ENCODE measurements around the gene EIF4G1.
"Not testable (repeated sequence)": the region's sequence is repeated elsewhere in the genome, so short reads cannot be mapped to it uniquely, and the experiment has no call there.

Gene EIF4G1

DNA sequence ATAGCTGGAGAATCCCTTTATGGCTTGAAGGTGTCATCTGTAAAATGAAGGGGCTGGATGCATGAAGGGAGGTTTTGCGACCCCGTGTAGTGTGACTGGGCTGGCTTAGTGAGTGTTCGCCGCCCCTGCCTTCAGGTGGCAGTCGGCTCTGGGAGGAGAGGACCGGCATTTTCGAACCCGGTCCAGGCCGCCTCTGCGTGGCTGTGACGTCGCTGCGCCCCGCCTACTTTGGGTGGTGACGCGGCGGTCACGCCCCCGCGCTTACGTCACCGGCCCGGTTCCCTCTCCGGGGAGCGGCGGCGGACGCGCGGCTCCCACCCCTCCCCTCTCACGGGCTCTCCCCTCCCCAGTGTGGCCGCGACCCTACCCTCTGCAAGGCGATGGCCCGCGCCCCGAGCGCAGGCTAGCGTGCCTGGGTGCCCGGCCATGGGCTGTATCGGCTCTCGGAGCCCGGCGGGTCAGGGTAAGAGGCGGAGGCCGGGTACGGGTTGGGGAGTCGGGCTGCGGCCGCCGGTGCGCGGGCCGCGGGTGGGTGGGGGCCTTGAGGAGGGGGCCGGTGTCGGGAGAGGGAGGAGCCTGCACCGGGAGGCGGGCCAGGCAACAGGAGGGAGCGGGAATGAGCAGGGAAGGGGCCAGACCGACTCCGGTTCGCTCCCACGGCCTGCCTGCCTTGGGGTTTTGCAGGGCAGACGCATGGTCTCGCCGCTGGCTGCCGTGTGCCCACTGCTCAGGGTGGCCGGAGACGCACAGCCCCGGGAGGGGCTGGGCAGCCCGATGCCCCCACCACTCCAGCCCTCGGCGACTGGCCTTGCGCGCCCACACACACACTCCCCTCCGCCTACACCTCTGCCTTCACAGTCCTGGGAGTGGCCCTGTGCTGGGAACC lies 21.5 kb downstream of the EIF4G1 start:
- peak; percentile 69 to 85 (median 82) for DNase-seq (ENCODE audit: low read depth in 3 of 3)

DNA sequence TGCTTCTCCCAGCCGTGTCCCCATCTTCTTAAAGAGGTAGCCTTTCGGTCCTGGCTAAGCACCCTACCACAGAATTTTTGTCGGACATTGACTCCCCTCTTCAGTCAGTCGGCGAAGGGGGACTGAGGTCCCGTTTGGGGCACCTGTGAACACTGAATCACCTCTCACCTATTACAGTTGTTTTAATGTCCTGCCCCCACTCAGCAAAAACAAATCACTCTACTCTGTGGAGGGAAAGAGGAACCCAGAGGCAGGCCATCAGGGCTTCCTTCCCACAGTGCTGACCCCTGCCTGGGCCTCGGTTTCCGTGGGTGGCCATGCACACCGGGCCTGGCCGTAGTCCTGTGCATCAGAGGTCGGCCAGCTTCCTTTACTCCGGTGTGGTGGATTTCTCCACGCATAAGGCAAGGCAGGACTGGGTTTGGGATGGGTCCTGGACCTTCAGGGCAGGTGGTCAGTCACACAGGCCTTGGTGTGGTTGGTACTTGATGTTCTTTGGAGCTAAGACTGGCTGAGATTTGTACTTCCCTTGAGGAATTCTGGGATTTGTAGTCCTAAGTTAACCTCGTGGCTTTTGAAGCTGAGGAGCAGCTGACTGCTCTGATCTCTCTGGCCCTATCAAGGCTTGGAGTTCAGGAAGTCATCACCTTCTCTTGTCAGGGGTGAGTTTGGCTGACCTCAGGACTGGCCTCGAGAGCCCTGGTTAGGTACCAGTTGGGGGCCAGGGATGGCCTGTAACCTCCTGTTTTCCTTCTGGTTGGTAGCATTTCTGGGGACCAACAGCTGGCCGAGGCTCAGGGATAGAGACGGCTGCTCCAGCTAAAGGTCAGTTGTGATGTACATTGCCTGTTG lies 22.4 kb downstream of the EIF4G1 start:
- DNase-seq (ENCODE audit: low read depth in 3 of 3): no peak

DNA sequence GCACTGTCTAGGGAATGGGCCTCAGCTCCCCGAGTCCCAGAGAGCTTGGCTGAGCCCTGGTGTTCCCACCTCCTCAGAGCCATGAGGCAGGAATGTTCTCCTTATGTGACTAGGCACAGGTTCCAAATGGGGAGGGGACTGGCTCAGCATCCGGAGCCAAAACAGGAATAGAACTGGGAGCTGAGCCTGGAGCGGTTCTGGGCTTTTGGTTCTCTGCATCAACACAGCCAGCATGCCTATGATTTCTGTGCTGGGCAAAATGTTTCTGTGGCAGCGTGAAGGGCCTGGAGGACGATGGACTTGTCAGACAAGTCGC lies 23.0 kb downstream of the EIF4G1 start, which contains the start of gene FAM131A:
Gene FAM131A (plus strand): TSS at position 202 of the 316 bp plus-strand sequence. CDS start 31 bp downstream, at position 233.
- DNase-seq (ENCODE audit: low read depth in 3 of 3): no peak

DNA sequence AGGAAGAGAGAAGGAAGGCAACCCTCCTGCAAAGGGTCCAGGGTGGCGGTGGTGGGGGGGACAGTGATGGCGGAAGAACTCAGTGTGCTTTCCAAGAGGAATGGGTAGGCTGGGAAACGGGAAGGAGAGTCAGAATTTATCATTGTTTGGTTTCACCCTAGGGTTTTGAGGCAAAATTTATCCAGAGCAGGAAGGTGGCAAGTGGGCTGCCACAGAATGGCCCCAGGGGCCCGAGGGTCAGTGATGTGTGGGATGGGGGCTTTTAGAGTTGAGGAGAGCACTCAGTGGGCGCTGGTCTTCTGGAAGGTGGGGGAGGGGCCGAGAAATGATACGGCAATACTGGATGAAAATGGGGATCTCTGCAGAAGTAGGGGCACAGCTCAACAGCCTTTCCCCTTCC lies 23.6 kb downstream of the EIF4G1 start:
- DNase-seq (ENCODE audit: low read depth in 3 of 3): no peak

DNA sequence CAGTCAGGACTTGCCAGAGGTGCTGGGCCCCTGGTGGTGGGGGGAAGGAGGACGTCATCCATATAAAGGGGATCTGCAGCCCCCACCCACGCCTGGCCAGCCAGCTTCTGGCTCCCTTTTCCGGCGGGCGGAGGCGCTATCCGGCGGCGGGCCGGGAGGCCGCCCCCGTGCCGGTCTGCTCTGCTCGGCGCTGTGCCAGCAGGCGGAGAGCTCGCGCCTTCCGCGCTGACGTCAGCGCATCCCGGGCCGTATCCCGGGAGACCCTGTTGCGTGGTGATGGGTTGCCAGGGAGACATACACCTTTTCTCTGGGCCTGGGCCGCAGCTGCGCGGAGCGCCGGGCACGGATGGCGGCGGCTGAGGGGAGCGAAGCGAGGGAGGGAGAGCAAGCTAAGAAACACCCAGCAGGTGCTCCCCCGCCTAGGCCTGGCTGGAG lies 24.1 kb downstream of the EIF4G1 start:
- DNase-seq (ENCODE audit: low read depth in 3 of 3): no peak

DNA sequence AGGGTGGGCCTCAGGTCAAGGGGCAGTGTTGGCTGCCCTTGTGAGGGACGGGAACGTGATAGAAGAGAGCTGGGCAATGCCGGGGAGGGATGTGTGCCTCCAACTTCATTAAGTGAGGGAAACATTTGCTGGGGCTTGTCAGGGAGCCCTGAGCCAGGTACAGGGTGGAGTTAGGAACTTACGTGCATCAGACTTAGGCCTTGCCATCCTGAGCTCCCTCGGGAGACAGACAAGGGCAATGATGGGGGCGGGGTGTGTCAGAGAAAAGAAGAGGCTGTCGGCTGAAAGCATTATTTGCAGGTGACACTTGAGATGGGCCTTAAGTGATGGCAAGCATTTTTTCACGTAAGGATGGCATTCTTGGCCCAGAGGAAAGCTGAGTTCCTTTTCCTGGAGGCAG lies 24.6 kb downstream of the EIF4G1 start:
- no peak for DNase-seq (ENCODE audit: low read depth in 3 of 3)

DNA sequence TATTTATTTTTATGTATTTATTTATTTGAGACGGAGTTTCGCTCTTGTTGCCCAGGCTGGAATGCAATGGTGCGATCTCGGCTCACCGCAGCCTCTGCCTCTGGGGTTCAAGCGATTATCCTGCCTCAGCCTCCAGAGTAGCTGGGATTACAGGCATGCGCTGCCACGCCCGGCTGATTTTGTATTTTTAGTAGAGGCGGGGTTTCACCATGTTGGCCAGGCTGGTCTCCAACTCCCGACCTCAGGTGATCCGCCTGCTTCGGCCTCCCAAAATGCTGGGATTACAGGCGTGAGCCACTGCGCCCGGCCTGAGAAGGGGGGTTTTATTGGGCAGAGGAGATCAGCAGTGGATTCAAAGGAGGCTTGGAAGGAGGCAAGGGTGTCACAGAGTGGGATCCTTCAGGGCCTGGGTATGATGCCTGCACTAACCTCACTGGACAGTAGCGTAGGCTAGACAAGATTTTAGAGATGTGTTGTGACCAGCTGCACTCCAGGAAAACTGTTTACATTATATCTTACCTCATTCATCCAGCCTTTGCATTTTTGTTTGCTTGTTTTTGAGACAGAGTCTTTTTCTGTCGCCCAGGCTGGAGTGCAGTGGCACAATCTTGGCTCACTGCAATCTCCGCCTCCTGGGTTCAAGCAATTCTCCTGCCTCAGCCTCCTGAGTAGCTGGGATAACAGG lies 25.2 kb downstream of the EIF4G1 start:
- not testable (repeated sequence) for DNase-seq (ENCODE audit: low read depth in 3 of 3)

DNA sequence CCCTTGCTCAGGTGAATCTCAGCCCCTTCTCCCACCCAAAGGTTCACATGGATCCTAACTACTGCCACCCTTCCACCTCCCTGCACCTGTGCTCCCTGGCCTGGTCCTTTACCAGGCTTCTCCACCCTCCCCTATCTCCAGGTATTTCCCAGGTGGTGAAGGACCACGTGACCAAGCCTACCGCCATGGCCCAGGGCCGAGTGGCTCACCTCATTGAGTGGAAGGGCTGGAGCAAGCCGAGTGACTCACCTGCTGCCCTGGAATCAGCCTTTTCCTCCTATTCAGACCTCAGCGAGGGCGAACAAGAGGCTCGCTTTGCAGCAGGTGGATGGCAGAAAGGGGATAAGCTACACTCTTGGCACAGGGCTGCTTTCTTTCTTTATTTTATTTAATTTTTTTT lies 27.5 kb downstream of the EIF4G1 start:
- no peak for DNase-seq (ENCODE audit: low read depth in 3 of 3)

DNA sequence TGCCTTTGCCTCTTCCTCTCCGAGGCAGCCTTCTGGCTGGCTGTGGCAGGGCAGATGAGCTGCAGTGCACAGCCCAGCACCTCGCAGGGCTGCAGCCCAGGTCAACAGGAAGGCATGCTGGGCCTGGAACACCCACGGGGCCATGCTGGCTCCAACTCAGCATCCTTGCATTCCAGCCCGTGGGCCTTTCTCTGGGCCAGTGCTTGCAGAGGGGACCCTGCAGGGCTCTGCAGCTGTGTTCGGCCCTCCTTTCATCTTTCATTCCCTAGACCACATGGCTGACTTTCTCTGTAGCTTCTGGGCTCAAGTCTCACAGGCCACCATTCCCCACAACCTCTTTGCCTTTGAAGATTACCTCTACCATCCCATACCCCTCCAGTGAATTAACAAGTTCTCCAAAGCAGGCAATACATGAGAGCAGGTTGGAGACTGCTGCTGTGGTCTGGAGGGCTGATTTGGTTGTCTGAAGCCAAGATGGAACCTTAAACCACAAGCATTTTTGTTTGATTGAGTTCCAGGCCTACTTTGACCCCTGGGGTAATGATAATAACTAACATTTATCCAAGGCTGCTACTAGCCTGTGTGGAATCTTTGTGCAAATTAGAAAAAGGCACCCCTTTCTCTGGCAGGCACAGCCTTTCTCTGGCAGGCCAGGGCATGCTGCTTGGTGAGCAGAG lies 28.9 kb downstream of the EIF4G1 start:
- no peak for DNase-seq (ENCODE audit: low read depth in 3 of 3)

DNA sequence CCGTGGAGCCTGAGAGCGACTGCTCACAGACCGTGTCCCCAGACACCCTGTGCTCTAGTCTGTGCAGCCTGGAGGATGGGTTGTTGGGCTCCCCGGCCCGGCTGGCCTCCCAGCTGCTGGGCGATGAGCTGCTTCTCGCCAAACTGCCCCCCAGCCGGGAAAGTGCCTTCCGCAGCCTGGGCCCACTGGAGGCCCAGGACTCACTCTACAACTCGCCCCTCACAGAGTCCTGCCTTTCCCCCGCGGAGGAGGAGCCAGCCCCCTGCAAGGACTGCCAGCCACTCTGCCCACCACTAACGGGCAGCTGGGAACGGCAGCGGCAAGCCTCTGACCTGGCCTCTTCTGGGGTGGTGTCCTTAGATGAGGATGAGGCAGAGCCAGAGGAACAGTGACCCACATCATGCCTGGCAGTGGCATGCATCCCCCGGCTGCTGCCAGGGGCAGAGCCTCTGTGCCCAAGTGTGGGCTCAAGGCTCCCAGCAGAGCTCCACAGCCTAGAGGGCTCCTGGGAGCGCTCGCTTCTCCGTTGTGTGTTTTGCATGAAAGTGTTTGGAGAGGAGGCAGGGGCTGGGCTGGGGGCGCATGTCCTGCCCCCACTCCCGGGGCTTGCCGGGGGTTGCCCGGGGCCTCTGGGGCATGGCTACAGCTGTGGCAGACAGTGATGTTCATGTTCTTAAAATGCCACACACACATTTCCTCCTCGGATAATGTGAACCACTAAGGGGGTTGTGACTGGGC lies 30.3 kb downstream of the EIF4G1 start:
- no peak for DNase-seq (ENCODE audit: low read depth in 3 of 3)

DNA sequence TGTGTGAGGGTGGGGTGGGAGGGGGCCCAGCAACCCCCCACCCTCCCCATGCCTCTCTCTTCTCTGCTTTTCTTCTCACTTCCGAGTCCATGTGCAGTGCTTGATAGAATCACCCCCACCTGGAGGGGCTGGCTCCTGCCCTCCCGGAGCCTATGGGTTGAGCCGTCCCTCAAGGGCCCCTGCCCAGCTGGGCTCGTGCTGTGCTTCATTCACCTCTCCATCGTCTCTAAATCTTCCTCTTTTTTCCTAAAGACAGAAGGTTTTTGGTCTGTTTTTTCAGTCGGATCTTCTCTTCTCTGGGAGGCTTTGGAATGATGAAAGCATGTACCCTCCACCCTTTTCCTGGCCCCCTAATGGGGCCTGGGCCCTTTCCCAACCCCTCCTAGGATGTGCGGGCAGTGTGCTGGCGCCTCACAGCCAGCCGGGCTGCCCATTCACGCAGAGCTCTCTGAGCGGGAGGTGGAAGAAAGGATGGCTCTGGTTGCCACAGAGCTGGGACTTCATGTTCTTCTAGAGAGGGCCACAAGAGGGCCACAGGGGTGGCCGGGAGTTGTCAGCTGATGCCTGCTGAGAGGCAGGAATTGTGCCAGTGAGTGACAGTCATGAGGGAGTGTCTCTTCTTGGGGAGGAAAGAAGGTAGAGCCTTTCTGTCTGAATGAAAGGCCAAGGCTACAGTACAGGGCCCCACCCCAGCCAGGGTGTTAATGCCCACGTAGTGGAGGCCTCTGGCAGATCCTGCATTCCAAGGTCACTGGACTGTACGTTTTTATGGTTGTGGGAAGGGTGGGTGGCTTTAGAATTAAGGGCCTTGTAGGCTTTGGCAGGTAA lies 31.1 kb downstream of the EIF4G1 start:
- no peak for DNase-seq (ENCODE audit: low read depth in 3 of 3)

DNA sequence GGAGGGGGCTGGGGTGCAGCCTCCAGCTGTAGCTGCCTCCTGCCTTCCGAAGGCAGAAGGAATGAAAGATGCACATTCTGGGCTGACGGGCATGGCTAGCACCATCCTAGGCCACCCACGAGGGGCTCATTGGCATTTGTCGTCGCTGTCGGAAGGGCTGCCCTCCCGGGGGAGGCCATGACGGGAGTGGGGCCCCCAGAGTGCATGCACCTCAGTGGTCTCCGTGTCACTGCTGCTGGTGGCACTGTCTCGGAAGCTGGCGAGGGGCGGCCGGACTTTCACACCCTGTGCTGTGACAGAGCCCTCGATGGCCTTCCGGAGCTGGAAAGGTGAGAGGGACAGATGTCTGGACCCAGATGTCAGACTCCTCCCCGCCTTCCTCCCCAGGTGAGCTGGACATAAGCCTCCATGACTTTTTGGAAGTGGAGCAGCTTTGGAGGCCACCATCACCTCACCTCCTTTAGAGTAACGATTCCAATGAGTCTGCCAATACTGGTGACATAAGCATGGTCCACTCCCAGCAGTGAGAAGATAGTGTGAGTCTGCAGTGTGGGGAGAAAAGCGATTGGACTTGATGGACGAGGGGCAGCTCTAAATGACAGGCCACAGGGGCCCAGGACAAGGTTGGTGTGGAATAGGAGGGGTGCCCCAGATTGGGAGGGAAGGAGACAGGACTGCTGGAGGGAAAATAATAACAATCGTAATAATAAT lies 32.2 kb downstream of the EIF4G1 start:
- DNase-seq (ENCODE audit: low read depth in 3 of 3): no peak

DNA sequence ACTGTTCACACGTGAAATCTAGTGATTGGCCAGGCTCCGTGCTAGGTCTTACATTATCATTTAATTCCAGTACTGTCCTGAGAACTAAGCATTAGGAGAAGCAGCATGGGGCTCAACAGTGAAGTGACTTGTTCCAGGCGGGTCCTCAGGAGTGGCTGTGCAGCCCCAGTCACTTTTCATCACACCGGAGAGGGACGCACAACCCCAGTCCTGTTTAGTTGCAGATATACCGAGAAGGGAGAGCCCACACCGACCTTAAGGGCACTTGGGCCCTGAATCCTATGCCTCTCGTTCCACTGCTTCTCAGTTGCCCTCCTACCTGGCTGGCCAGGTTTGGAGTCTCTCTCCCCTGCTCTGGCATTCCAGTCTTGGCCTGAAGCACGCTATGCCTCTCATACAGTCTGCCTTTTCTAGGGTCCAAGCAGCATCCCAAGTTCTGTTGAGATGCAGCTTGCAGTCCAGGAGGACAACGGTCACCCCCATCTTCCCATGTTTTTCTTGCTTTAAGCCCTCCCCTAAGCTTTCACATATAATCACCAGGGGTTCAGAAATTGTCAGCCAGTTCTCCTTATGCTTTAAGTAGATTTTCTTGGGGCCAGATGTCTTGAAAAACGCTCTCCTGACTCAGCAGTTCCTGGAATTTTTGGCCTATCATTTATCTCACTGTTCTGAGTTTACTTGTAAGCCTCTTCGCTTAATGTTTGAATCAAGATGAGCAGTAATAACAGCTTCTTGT lies 33.1 kb downstream of the EIF4G1 start:
- DNase-seq (ENCODE audit: low read depth in 3 of 3): no peak

DNA sequence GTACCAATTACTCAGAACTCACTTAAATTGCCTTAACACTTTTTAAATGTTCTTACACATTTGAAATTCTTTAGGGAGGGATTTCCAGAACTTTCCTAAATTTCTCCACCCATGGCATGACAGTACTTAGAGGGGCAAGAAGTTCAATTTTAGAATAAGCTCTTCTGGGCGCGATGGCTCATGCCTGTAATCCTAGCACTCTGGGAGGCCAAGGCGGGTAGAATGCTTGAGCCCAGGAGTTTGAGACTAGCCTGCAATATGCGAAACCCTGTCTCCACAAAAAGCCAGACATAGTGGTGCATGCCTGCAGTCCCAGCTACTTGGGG lies 33.6 kb downstream of the EIF4G1 start:
- no peak for DNase-seq (ENCODE audit: low read depth in 3 of 3)

DNA sequence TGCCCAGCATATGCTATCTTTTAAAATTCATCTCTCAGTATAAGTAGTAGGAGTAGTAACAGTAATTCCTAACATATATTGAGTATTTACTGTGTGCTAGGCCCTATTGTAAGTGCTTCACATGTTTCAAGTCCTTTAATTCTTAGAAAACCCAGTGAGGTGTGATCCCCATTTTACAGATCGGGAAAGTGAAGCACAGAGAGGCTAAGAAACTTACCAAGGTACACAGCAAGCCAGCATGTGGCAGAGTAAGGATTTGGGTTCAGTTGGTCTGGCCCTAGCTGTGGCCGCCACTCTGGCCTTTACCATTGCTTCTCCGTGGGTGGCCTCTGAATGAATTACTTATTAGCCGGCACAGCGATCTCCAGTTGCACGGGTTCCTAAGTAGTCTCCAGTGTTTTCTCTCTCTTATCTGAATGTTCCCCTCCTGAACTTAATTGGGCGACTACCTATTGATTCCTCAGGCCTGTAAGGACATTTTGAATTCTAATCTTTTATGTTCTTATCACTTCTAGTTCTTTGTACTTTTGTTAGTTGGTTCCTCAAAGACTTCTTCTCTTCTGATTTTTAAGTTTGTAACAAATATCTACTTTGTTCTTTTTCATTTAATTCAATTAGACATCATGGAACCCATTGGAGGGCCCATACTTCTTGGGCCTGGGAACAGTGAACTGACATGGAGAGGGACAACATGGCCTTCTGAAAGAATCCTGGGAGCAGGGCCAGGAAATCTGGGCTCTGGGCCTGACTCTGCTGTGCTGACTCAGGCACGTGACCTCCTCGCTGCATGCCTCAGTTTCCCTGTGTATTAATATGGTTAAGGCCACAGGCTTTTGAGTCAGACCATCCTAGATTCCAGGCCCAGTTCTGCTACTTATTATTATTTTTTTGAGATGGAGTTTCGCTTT lies 35.4 kb downstream of the EIF4G1 start:
- no peak for DNase-seq (ENCODE audit: low read depth in 3 of 3)

DNA sequence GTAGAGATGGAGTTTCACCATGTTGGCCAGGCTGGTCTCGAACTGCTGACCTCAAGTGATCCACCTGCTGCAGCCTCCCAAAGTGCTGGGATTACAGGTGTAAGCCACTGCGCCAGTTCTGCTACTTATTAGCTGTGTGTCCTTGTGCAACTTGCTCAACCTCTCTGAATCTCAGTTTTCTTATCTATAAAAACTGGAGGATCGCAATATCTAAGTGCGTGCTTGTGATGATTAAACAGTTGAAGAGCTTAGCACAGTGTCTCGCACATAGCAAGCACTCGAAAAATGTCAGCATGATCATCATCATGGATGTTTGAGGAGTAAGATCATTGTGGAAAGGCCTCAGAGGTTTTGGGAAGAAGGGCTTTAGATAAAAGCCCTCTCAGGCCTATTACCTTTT lies 36.2 kb downstream of the EIF4G1 start:
- DNase-seq (ENCODE audit: low read depth in 3 of 3): no peak

DNA sequence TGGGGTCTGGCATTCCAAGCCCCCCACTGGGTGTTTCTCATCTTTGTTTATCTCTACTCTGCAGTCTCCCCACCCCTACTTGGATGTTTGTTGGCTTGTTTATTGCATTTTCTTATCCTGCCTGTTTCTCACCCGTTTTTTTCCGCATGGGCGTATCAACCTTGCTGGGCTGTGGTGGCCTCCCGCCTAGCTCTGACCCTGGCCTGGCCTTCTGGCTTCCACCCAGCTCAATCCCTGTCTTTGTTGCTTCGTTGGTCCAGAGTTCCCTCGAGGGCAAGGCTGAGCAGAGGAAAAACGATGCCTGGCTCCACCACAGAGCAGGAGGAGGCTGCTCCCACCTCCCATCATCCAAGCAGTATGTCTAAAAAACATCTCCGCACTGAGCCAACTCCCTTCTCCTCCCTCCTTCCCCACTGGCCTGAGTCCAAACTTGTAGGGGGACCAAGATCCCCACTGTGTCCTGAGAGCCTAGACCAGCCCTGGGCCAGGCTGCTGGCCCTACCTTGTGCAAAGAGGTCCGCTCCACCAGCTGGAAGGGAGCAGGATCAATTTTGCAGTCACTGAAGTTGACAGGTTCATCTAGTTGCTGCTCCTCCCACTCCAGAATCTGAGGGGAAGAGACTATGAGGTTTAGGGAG lies 37.2 kb downstream of the EIF4G1 start:
- DNase-seq (ENCODE audit: low read depth in 3 of 3): no peak

Data from stimulated activated CD4-positive, alpha-beta T cell treated with anti-CD3 and anti-CD28 coated beads, TNF-alpha, amount 100 ng/mL, for 48 hours (primary cell).